Gastroesophageal sphincter (tissue), 4 donors: ENCODE data around the gene AGBL1. TPM values are rescaled to one million over a fixed set of nuclear protein-coding genes. Genes with fewer than 3 reads are reported as not detected.
A peak's percentile ranks its signal among the peaks of the same experiment; 100 is the strongest.

ENCODE experiments used
- ATAC-seq: fragments of 150-250 bp; one replicate; pipeline ENCODE4 v1.9.1; 2016; ENCODE audit warnings: mild to moderate bottlenecking, moderate library complexity
- H3K27ac ChIP-seq, 4 donors: fragments of 200-600 bp; sonication (generic) in 3 of 4; 1 replicate in 3 of 4; 2 replicates in 1 of 4; pipeline ENCODE4 v1.5.1; 2016 to 2019
- H3K27me3 ChIP-seq: fragments of 200-600 bp; sonication (generic); one replicate; pipeline ENCODE4 v1.5.1; 2019
- H3K36me3 ChIP-seq, 2 donors: fragments of 200-600 bp; sonication (generic); one replicate each; pipeline ENCODE4 v1.5.1; 2019; ENCODE audit warnings: control low read depth in 1 of 2
- H3K4me1 ChIP-seq, 3 donors: fragments of 200-600 bp; sonication (generic); 1 replicate in 2 of 3; 2 replicates in 1 of 3; pipeline ENCODE4 v1.5.1; 2016 to 2019; ENCODE audit warnings: control low read depth in 2 of 3
- H3K4me3 ChIP-seq, 2 donors: fragments of 200-600 bp; sonication (generic); one replicate each; pipeline ENCODE4 v1.5.1; 2019; ENCODE audit warnings: mild to moderate bottlenecking in 1 of 2, moderate library complexity in 1 of 2
- H3K9me3 ChIP-seq, 3 donors: fragments of 200-600 bp; sonication (generic); one replicate each; pipeline ENCODE4 v1.5.1; 2017 to 2019; ENCODE audit warnings: control low read depth in 2 of 3
- CTCF ChIP-seq, 4 experiments: fragments of 200-600 bp in 2 of 4; fragments of 450-650 bp in 2 of 4; sonication (generic) in 1 of 4; IDR thresholded peaks; one replicate each; pipeline ENCODE4 v1.5.1; 2017 to 2019; ENCODE audit warnings: antibody characterized with exemption in 4 of 4, mild to moderate bottlenecking in 2 of 4, moderate library complexity in 2 of 4
- EP300 ChIP-seq: sonication (generic); formaldehyde crosslinking; IDR thresholded peaks from one replicate; pipeline ENCODE4 v1.6.1; 2017; ENCODE audit warnings: antibody characterized with exemption, mild to moderate bottlenecking
- POLR2A ChIP-seq, 2 donors: fragments of 450-650 bp; IDR thresholded peaks; one replicate each; pipeline ENCODE4 v1.6.1; 2017; ENCODE audit warnings: antibody characterized with exemption in 2 of 2, mild to moderate bottlenecking in 2 of 2, moderate library complexity in 1 of 2
- POLR2AphosphoS5 ChIP-seq: sonication (generic); formaldehyde crosslinking; IDR thresholded peaks from one replicate; pipeline ENCODE4 v1.6.1; 2017; ENCODE audit warnings: antibody characterized with exemption
- WGBS, 2 donors: methylation state at CpG; one replicate each; pipeline ENCODE4 v1.1.5; 2018; ENCODE audit warnings: low coverage in 1 of 2; 5-methylcytosine and 5-hydroxymethylcytosine counted together
- total RNA-seq, 4 donors: library from RNA; depleted of rRNA; stranded (reverse); fragments of >200 nt; gene quantifications; one replicate each; pipeline ENCODE4 v1.1.0, GENCODE V29; 2016

Gene AGBL1
- total RNA-seq, 4 donors from 2014 or later: 0.12 to 0.13 TPM; not detected in 2

GRCh38 chr15:86916671-86917360 is 837.1 kb downstream of the AGBL1 start:
- H3K27ac ChIP-seq: peak overlapping the region in 1 of 4 donors; percentile 19
- H3K36me3 ChIP-seq: no peaks in the 10 kb centered on the region
- peak; percentile 36 for ATAC-seq
- H3K4me3 ChIP-seq: no peak overlapping the region
- peaks cover 0 to 20% (median 0%) of the 10 kb centered on the region in 3 donors for H3K4me1 ChIP-seq
- TF ChIP-seq EP300 (no peak), CTCF (IDR thresholded peaks at IDR 0.05) (no peak), POLR2A (IDR thresholded peaks at IDR 0.05) (no peak), POLR2AphosphoS5 (no peak)
- WGBS, 2 donors: 52 to 87% methylated on average over 3 to 9 of the region's 12 CpGs
- no peaks in the 10 kb centered on the region for H3K27me3 ChIP-seq
- no peaks in the 10 kb centered on the region for H3K9me3 ChIP-seq

GRCh38 chr15:86917361-86917671 is 837.6 kb downstream of the AGBL1 start:
- 61% methylated on average over 3 of the region's 5 CpGs; no CpG with 5 or more reads in 1 of the 2 donors for WGBS, 2 donors
- Histone ChIP-seq H3K4me3 (no peak overlapping the region), H3K9me3 (no peaks in the 10 kb centered on the region), H3K4me1 (peaks cover 0 to 20% (median 0%) of the 10 kb centered on the region in 3 donors), H3K27ac (peak overlapping the region in 1 of 4 donors; percentile 19), H3K36me3 (no peaks in the 10 kb centered on the region), H3K27me3 (no peaks in the 10 kb centered on the region)
- no peak for ATAC-seq
- TF ChIP-seq EP300 (no peak), POLR2A (IDR thresholded peaks at IDR 0.05) (no peak), POLR2AphosphoS5 (no peak), CTCF (IDR thresholded peaks at IDR 0.05) (no peak)

- H3K36me3 ChIP-seq: no peaks in the 10 kb centered on the region
- H3K4me1 ChIP-seq: peaks cover 0 to 20% (median 0%) of the 10 kb centered on the region in 3 donors
- 40 to 55% methylated on average over 3 to 4 of the region's 4 CpGs for WGBS, 2 donors
- H3K9me3 ChIP-seq: no peaks in the 10 kb centered on the region
- no peak for TF ChIP-seq POLR2AphosphoS5
- no peak for TF ChIP-seq POLR2A (IDR thresholded peaks at IDR 0.05)
- no peak for TF ChIP-seq EP300
- no peak for TF ChIP-seq CTCF (IDR thresholded peaks at IDR 0.05)
- no peak overlapping the region for H3K27ac ChIP-seq
- no peak overlapping the region for H3K4me3 ChIP-seq
- no peak for ATAC-seq
- no peaks in the 10 kb centered on the region for H3K27me3 ChIP-seq
Measured at GRCh38 chr15:86919581-86919980, 839.9 kb downstream of the AGBL1 start.

GRCh38 chr15:86929461-86929860 is 849.8 kb downstream of the AGBL1 start:
- no peaks in the 10 kb centered on the region for H3K27me3 ChIP-seq
- TF ChIP-seq POLR2AphosphoS5: no peak
- TF ChIP-seq CTCF (IDR thresholded peaks at IDR 0.05): no peak
- TF ChIP-seq EP300: no peak
- TF ChIP-seq POLR2A (IDR thresholded peaks at IDR 0.05): no peak
- 75 to 92% methylated on average over 2 of the region's 2 CpGs for WGBS, 2 donors

GRCh38 chr15:86932456-86932855 is 852.8 kb downstream of the AGBL1 start:
- H3K4me1 ChIP-seq: no peaks in the 10 kb centered on the region
- no peak for ATAC-seq
- no peaks in the 10 kb centered on the region for H3K27me3 ChIP-seq
- H3K36me3 ChIP-seq: no peaks in the 10 kb centered on the region
- no peak overlapping the region for H3K27ac ChIP-seq
- TF ChIP-seq CTCF (IDR thresholded peaks at IDR 0.05): no peak
- no peaks in the 10 kb centered on the region for H3K9me3 ChIP-seq
- H3K4me3 ChIP-seq: no peak overlapping the region
- WGBS, 2 donors: 50 to 86% methylated on average over 1 to 4 of the region's 4 CpGs

More at GRCh38 chr15:86929461-86929860, 849.8 kb downstream of the AGBL1 start:
- Histone ChIP-seq H3K9me3 (no peaks in the 10 kb centered on the region), H3K27ac (no peak overlapping the region), H3K36me3 (no peaks in the 10 kb centered on the region), H3K4me1 (no peaks in the 10 kb centered on the region), H3K4me3 (no peak overlapping the region)
- ATAC-seq: no peak
